ENCODE measurements around the gene ME1.

DNA sequence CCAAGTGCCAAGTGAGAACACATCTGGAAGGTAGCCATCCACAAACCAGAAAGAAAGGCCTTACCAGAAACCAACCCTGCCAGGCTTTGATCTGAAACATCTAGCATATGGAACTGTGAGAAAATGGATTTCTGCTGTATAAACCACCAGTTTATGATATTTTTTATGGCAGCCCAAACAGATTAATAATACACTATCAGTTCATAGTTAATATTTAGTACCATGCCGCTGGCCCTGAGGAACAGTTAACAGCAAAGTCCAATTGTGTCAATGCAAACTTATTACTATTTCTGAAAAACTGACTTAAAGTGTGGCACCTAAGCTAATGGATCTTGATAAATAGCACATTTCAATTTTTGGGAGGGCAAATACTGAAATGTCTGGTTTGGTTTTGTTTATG lies 46.1 kb upstream of the ME1 start:
- TF ChIP-seq, protein P1, sequence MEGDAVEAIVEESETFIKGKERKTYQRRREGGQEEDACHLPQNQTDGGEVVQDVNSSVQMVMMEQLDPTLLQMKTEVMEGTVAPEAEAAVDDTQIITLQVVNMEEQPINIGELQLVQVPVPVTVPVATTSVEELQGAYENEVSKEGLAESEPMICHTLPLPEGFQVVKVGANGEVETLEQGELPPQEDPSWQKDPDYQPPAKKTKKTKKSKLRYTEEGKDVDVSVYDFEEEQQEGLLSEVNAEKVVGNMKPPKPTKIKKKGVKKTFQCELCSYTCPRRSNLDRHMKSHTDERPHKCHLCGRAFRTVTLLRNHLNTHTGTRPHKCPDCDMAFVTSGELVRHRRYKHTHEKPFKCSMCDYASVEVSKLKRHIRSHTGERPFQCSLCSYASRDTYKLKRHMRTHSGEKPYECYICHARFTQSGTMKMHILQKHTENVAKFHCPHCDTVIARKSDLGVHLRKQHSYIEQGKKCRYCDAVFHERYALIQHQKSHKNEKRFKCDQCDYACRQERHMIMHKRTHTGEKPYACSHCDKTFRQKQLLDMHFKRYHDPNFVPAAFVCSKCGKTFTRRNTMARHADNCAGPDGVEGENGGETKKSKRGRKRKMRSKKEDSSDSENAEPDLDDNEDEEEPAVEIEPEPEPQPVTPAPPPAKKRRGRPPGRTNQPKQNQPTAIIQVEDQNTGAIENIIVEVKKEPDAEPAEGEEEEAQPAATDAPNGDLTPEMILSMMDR (IDR thresholded peaks at IDR 0.05; ENCODE audit: low read depth, low read length, poor library complexity, severe bottlenecking): no peak
- no peak for TF ChIP-seq EZH2phosphoT487 (IDR thresholded peaks at IDR 0.05; ENCODE audit: borderline replicate concordance, low read length)

Data from DOHH2 (cell line).